GM13976 (cell line): ENCODE data around the gene SNX17.

Experiments used
- DNase-seq: peaks from one replicate; pipeline ENCODE4 v3.0.0; 2012; ENCODE audit warnings: low spot score
- in situ Hi-C: fragments of 300-500 bp; cut with MboI; formaldehyde crosslinking; loops from one replicate; pipeline ENCODE4 v1.12.0; 2022; ENCODE audit warnings: low sequenced_read_pairs, mixed read lengths, inconsistent platforms; ENCODE audit not compliant: unreplicated experiment
- TF ChIP-seq, protein P1 (sequence below): IDR thresholded peaks from 2 replicates; pipeline ENCODE4 v1.5.1; 2012; ENCODE audit warnings: borderline replicate concordance, mild to moderate bottlenecking; ENCODE audit not compliant: insufficient read depth; ENCODE audit errors: extremely low read depth, missing control alignments, control extremely low read depth

SNX17 gene

DNA sequence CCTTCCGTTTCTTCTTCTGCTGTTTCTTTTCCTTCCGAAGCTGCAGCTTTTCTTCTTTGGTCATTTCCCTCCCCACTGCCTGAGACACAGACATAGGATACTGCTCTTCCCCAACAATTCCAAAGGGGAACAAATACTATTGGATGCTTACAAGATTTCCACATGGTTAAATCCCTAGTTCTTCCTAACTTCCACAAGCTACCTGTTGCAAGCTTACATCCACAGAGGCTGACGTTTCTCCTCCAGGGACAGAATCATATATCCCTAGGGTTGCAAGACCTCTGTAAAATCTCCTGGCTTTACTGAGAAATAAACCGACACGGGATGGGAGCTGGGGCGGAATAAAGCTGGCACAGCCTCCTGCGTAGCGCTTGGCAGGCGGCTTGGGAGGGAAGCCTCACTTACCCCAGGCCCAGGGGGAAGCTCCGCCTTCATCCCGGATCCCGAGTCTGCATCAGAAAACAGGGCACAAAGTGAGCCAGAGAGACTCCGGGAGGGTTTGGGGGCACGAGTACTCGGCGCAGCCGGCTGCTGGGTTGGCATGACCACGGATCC is 868 bp upstream of the SNX17 start:
- in situ Hi-C loops: no loop called here
- TF ChIP-seq, protein P1, sequence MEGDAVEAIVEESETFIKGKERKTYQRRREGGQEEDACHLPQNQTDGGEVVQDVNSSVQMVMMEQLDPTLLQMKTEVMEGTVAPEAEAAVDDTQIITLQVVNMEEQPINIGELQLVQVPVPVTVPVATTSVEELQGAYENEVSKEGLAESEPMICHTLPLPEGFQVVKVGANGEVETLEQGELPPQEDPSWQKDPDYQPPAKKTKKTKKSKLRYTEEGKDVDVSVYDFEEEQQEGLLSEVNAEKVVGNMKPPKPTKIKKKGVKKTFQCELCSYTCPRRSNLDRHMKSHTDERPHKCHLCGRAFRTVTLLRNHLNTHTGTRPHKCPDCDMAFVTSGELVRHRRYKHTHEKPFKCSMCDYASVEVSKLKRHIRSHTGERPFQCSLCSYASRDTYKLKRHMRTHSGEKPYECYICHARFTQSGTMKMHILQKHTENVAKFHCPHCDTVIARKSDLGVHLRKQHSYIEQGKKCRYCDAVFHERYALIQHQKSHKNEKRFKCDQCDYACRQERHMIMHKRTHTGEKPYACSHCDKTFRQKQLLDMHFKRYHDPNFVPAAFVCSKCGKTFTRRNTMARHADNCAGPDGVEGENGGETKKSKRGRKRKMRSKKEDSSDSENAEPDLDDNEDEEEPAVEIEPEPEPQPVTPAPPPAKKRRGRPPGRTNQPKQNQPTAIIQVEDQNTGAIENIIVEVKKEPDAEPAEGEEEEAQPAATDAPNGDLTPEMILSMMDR: no peak
- no peak for DNase-seq

DNA sequence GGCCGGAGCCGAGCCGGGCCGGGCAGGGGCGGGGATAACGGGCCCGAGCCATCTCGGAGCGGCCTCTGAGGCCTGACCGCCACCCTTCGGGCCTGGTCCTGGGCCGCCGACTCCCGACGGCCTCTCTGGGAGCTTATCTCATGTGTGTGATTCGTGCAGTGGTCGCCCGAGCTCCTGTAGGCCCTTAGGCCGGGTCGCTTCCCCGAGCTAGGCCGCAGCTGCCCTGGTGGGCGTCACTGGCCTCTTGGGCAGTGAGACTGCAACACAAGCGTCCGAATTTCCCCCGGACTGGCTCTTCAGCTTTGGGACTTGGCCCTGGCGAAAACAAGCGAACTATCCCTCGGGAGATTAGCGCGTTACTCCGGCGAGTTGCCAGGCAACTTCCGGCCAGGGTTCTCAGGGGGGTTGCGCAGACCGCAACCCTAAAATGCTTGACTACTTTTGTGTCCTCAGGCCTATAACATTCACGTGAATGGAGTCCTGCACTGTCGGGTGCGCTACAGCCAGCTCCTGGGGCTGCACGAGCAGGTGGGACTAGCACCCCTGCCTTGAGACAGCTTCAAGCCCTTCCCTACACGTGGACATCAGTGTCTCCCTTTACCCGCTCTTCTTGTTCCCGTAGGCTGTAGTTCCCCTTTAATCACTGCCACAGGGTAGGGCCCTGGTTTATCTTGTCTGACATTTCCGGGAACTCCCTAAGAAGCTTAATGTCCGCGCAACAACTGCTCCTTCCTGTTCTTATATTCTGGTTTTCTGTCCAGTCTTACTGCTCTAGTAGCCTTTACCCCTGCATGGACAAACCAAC is 602 bp downstream of the SNX17 start:
- TF ChIP-seq, protein P1: no peak
- DNase-seq: peak; percentile 47
- in situ Hi-C loops: no loop called here

DNA sequence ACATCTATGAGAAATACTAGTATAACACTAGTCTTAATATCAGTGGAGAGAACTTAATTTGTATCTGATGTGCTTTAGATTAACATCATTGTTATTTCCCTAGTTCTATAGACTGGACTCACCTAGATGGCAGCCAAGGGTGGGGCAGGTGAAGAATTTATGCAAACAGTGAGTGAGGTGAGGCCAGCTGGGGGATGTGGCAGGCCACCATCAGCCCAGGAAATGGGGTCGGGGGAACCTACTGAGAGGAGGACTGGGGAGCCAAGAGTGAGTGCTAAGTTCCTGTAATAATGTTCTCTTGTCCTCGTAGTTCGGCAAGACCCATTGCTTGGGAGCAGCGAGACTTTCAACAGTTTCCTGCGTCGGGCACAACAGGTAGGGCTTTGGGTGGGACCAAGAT is 2.5 kb downstream of the SNX17 start:
- DNase-seq: no peak
- TF ChIP-seq, protein P1: no peak
- in situ Hi-C loops: no loop called here

DNA sequence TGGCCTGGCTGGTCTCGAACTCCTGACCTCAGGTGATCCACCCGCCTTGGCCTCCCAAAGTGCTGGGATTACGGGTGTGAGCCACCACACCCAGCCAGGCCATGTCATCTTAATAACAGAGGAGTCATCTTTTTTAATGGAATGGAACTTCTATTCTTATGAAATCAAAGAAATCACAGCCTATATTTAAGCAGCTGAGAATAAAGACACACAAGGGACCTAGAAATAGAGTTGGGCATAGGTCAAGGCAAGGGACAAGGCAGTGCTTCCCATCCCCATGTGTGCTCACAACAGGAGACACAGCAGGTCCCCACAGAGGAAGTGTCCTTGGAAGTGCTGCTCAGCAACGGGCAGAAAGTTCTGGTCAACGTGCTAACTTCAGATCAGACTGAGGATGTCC is 3.2 kb downstream of the SNX17 start:
- DNase-seq: no peak
- in situ Hi-C loops: no loop called here
- TF ChIP-seq, protein P1: no peak

DNA sequence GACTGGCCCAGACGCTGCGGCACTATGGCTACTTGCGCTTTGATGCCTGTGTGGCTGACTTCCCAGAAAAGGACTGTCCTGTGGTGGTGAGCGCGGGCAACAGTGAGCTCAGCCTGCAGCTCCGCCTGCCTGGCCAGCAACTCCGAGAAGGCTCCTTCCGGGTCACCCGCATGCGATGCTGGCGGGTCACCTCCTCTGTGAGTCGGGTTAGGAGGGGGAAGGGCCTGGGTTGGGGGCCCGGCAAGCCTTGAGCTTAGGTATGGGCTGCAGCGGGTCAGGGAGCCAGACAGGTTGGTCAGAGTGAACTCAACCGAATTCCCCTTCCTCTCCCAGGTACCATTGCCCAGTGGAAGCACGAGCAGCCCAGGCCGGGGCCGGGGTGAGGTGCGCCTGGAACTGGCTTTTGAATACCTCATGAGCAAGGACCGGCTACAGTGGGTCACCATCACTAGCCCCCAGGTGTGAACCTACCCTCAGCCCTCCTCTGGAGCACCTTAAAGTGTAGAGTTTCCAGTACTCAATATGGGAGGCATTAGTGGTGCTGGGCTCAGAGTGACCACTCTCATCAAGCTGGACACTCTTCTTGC is 5.2 kb downstream of the SNX17 start:
- DNase-seq: no peak
- in situ Hi-C loops: no loop called here
- TF ChIP-seq, protein P1: no peak

DNA sequence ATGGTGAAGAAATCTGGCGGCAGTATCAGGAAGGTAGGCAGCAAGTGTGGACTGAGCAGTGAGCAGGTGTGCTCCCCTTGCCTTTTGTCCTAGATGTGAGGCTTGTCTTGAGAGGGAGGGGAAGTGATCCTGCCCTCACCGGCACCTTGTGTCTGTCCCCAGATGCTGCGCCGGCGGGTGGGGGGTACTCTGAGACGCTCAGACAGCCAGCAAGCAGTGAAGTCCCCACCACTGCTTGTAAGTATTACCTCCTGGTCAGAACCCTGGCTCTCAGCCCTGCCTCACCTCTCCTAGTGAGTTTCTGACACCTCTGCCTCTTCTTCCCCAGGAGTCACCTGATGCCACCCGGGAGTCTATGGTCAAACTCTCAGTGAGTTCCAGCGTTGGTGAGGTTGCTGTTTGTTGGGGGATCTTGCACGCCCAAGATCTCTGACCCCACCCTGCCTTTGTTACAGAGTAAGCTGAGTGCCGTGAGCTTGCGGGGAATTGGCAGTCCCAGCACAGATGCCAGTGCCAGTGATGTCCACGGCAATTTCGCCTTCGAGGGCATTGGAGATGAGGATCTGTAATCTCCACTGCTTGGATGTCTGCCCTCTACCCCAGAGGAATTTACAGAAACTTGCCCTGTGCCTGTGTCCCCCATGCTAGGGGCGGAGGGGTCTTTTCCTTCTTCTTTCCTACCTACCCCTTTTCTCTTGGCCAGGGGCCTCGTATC is 5.9 kb downstream of the SNX17 start:
- TF ChIP-seq, protein P1: no peak
- DNase-seq: no peak
- in situ Hi-C loops: no loop called here
